ENCODE data around the gene MAMDC4.

GRCh38 chr9:136886610-136887597, 34.8 kb downstream of the MAMDC4 start:
- no peak for TF ChIP-seq CTCF (IDR thresholded peaks at IDR 0.05; ENCODE audit: low read length)
- TF ChIP-seq EZH2phosphoT487 (IDR thresholded peaks at IDR 0.05; ENCODE audit: low read length), result no peak

All from MM.1S (cell line).